Natural killer cell treated with Interleukin-12 subunit alpha and Interleukin-12 subunit beta and Interleukin-15 and Interleukin-18, amount 100 ng/mL, for 72 hours (primary cell): ENCODE results near the gene ENDOD1. TPM values are rescaled to one million over a fixed set of nuclear protein-coding genes. Genes with fewer than 3 reads are reported as not detected.
A peak's percentile ranks its signal among the peaks of the same experiment; 100 is the strongest.
"Not testable (repeated sequence)": the region's sequence is repeated elsewhere in the genome, so short reads cannot be mapped to it uniquely, and the experiment has no call there.

ENCODE experiments used
- ATAC-seq, 2 donors: fragments of 150-1000 bp; cut with Tn5 transposase in 1 of 2; sonication (Bioruptor Pico), chemical (Tn5 transposase) in 1 of 2; 2 replicates each; pipeline ENCODE4 v1.10.0; 2021
- DNase-seq: peaks from one replicate; pipeline ENCODE4 v3.0.0; 2022; ENCODE audit warnings: low spot score
- H3K27ac Mint-ChIP-seq, 2 donors: 1 replicate in 1 of 2; 2 replicates in 1 of 2; pipeline ENCODE4 v1.8.0; 2022; ENCODE audit warnings: mixed read lengths in 2 of 2, mild to moderate bottlenecking in 1 of 2, moderate library complexity in 1 of 2
- H3K27me3 Mint-ChIP-seq, 2 donors: 1 replicate in 1 of 2; 2 replicates in 1 of 2; pipeline ENCODE4 v1.8.0; 2022; ENCODE audit warnings: mixed read lengths in 2 of 2
- H3K36me3 Mint-ChIP-seq: one replicate; pipeline ENCODE4 v1.8.0; 2022; ENCODE audit warnings: mixed read lengths
- H3K4me1 Mint-ChIP-seq, 2 donors: 1 replicate in 1 of 2; 2 replicates in 1 of 2; pipeline ENCODE4 v1.8.0; 2022; ENCODE audit warnings: low read depth in 2 of 2, mixed read lengths in 2 of 2, mild to moderate bottlenecking in 1 of 2
- H3K4me3 Mint-ChIP-seq: one replicate; pipeline ENCODE4 v1.8.0; 2022; ENCODE audit warnings: mixed read lengths
- H3K9me3 Mint-ChIP-seq: 2 replicates; pipeline ENCODE4 v1.8.0; 2022; ENCODE audit warnings: mixed read lengths
- total RNA-seq, 2 donors: library from RNA; stranded (reverse); gene quantifications; one replicate each; pipeline ENCODE4 v1.2.3, GENCODE V29; 2022

The ENDOD1 gene, protein sequence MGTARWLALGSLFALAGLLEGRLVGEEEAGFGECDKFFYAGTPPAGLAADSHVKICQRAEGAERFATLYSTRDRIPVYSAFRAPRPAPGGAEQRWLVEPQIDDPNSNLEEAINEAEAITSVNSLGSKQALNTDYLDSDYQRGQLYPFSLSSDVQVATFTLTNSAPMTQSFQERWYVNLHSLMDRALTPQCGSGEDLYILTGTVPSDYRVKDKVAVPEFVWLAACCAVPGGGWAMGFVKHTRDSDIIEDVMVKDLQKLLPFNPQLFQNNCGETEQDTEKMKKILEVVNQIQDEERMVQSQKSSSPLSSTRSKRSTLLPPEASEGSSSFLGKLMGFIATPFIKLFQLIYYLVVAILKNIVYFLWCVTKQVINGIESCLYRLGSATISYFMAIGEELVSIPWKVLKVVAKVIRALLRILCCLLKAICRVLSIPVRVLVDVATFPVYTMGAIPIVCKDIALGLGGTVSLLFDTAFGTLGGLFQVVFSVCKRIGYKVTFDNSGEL
- total RNA-seq, result 1 to 10 TPM; 8.4 to 9.3 TPM

GRCh38 chr11:95089620-95090542, at the start of gene ENDOD1:
Gene ENDOD1, plus strand, starts transcription at chr11:95089846. Its CDS starts 82 bp downstream, at chr11:95089928.
- peak; percentile 98 to 99 for ATAC-seq
- peak; percentile 90 for DNase-seq
- peaks cover 0 to 2% of the 10 kb centered on the region in 2 donors for H3K27me3 Mint-ChIP-seq
- H3K9me3 Mint-ChIP-seq, result peaks cover 3% of the 10 kb centered on the region
- no peaks in the 10 kb centered on the region for H3K36me3 Mint-ChIP-seq
- H3K27ac Mint-ChIP-seq, result peak within 1 kb of the TSS; percentile 89 to 94
- peaks cover 44 to 50% of the 10 kb centered on the region in 2 donors for H3K4me1 Mint-ChIP-seq
- H3K4me3 Mint-ChIP-seq, result peak within 1 kb of the TSS; percentile 90

DNA sequence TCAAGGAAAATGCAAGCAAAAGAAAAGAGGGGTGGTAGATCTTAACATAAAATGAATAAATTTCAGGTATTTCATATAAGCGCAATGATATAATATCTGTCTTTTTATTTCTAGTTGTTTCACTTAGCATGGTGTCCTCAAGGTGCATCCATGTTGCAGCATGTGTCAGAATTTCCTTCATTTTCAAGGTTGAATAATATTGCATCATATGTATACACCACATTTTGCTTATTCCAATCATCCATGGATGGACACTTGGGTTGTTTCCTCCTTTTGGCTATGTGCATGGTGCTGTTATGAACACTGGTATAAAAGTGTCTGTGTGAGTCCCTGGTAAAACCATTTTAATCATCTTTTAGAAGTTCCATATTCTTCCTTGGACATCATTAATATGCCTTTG, 47.4 kb upstream of the ENDOD1 start:
- Mint-ChIP-seq H3K27ac (no peak overlapping the region), H3K27me3 (peaks cover 42 to 60% of the 10 kb centered on the region in 2 donors), H3K36me3 (no peaks in the 10 kb centered on the region), H3K9me3 (no peaks in the 10 kb centered on the region), H3K4me3 (no peak overlapping the region), H3K4me1 (peaks cover 0 to 4% of the 10 kb centered on the region in 2 donors)
- DNase-seq (no peak), ATAC-seq (no peak)

- Mint-ChIP-seq H3K4me1 (peaks cover 0 to 4% of the 10 kb centered on the region in 2 donors), H3K36me3 (no peaks in the 10 kb centered on the region), H3K27ac (no peak overlapping the region), H3K4me3 (no peak overlapping the region), H3K9me3 (no peaks in the 10 kb centered on the region), H3K27me3 (peaks cover 45 to 60% of the 10 kb centered on the region in 2 donors)
- no peak for DNase-seq
- peak; percentile 9 to 24 for ATAC-seq
These were observed 46.7 kb upstream of the ENDOD1 start for GRCh38 chr11:95042906-95043305.

DNA sequence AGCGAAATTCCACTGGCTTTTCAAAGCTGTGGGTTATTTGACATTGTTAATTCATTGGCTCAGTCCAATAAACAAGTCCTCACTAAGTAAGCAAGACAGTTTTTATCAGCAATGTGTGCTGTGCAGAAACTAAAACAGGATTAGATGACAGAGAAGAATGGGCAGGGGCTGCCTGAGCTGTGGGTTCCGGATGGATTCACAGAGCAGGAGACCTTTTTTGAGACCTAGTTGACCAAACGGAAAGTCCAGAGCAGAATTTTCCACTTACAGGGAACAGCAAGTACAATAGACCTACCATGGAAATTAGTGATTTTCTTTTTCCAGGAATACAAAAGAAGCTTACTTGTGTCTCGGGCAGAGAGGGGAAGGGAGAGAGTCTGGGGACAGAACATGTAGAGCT, 45.6 kb upstream of the ENDOD1 start:
- no peak overlapping the region for H3K4me3 Mint-ChIP-seq
- H3K27me3 Mint-ChIP-seq, result peaks cover 42 to 62% of the 10 kb centered on the region in 2 donors
- H3K27ac Mint-ChIP-seq, result no peak overlapping the region
- H3K4me1 Mint-ChIP-seq, result no peaks in the 10 kb centered on the region
- no peaks in the 10 kb centered on the region for H3K9me3 Mint-ChIP-seq
- no peaks in the 10 kb centered on the region for H3K36me3 Mint-ChIP-seq
- no peak for ATAC-seq
- no peak for DNase-seq

GRCh38 chr11:95045812-95046211, 43.8 kb upstream of the ENDOD1 start:
- no peak for DNase-seq
- Mint-ChIP-seq H3K36me3 (no peaks in the 10 kb centered on the region), H3K27me3 (peaks cover 38 to 62% of the 10 kb centered on the region in 2 donors)

DNA sequence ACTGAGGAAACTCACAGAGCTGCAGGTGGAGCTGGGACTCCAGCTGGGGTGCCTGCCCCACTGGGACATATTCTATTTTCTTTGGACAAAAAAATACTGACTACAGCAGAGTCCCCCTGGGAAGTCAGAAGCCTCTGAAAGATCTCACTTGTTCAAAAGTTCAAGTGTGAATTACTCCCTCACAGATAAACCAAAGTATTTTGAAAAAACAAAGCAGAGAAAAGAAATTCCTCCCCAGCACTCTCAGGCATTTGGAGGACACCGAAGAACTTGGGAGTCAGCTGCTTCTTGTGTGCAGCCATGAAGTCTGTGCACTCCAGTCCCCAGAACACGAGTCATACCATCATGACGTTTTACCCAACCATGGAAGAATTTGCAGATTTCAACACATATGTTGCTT, 40.5 kb upstream of the ENDOD1 start, which contains the start of gene KDM4F:
TSS of gene KDM4F (plus strand) at position 301 of the 400 bp plus-strand sequence.
- not testable (repeated sequence) for H3K9me3 Mint-ChIP-seq, H3K4me3 Mint-ChIP-seq, ATAC-seq, H3K36me3 Mint-ChIP-seq, DNase-seq, H3K4me1 Mint-ChIP-seq, H3K27ac Mint-ChIP-seq
- peaks cover 36 to 58% of the 10 kb centered on the region in 2 donors for H3K27me3 Mint-ChIP-seq

More at GRCh38 chr11:95045812-95046211, 43.8 kb upstream of the ENDOD1 start:
- no peaks in the 10 kb centered on the region for H3K4me1 Mint-ChIP-seq
- ATAC-seq, result no peak
- H3K4me3 Mint-ChIP-seq, result no peak overlapping the region
- no peaks in the 10 kb centered on the region for H3K9me3 Mint-ChIP-seq
- no peak overlapping the region for H3K27ac Mint-ChIP-seq

DNA sequence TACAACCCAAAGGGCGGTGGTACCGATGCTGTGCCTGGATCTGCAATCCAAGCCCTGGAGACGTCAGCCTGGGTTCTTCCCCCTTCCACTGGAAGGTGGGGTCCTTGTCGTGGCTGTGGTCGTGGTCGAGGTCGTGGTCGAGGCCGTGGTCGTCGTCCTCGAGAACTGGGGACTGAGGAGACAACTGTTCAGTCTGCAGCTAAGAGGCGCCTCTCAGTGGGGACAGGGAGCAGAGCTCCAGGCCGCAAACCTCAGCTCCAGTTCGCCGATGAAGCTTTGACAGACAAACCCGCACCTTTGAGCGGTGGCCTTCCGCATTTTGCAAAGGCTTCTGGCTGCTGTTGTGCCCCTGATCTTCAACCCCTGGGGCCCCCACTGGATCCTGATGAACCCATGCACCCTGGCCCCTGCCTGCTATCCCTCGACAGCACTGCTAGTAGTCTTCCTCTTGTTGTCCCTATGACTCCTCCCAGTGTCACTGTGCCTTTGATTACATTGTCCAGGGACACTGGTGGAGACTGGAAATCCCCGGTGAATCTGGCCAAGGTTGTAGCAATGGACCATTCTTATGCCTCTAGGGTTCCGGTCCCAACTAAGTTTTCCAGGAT, 38.9 kb upstream of the ENDOD1 start:
- Mint-ChIP-seq H3K4me1 (no peaks in the 10 kb centered on the region), H3K27me3 (peaks cover 31 to 52% of the 10 kb centered on the region in 2 donors), H3K4me3 (no peak overlapping the region), H3K27ac (no peak overlapping the region), H3K36me3 (no peaks in the 10 kb centered on the region), H3K9me3 (no peaks in the 10 kb centered on the region)
- no peak for ATAC-seq
- DNase-seq, result no peak

DNA sequence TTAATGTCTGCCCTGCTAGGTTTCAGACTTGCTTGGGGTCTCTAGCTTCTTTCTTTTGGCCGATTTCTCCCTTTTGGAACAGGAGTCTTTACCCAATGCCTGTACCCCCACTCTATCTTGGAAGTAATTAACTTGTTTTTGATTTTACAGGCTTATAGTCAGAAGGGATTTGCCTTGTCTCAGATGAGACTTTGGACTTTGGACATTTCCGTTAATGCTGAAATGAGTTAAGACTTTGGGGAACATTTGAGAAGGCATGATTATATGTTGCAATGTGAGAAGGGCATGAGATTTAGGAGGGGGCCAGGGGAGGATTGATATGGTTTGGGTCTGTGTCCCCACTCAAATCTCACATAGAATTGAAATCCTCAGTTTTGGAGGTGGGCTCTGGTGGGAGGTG, 35.3 kb upstream of the ENDOD1 start:
- Mint-ChIP-seq H3K27ac (no peak overlapping the region), H3K4me3 (no peak overlapping the region), H3K27me3 (peaks cover 21 to 35% of the 10 kb centered on the region in 2 donors), H3K4me1 (no peaks in the 10 kb centered on the region), H3K9me3 (no peaks in the 10 kb centered on the region), H3K36me3 (no peaks in the 10 kb centered on the region)
- ATAC-seq, result no peak
- no peak for DNase-seq

DNA sequence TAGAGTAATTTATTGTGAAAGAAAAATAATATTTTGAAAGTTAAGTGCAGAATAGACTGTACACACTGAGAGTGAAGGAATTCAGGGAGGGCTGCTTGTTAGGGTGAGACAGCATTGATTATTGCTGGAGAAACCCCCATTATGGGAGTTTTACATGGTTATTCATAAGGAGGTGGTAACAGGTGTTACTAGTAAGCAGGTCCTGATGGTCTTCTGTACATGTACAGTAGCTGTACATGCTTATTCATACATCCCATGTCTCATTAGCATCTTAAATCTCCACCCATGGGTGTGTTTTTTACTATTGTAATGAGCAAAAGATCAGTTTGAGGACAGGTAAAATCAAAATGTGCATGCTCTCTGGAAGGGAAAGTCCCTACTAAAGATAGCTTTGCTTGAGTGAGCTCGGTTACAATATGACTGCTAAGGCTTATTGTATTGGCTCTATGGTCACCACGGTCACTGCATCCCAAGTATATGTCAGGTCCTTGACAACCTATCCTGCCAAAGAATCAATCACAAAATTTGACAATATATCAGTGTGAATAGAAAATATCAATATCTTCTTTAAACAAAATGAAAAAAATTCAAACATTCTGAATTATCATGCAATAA, 34.3 kb upstream of the ENDOD1 start:
- Mint-ChIP-seq H3K27me3 (peaks cover 26 to 34% of the 10 kb centered on the region in 2 donors), H3K4me1 (no peaks in the 10 kb centered on the region), H3K27ac (no peak overlapping the region), H3K9me3 (no peaks in the 10 kb centered on the region), H3K4me3 (no peak overlapping the region), H3K36me3 (no peaks in the 10 kb centered on the region)
- ATAC-seq, result no peak
- DNase-seq, result no peak

DNA sequence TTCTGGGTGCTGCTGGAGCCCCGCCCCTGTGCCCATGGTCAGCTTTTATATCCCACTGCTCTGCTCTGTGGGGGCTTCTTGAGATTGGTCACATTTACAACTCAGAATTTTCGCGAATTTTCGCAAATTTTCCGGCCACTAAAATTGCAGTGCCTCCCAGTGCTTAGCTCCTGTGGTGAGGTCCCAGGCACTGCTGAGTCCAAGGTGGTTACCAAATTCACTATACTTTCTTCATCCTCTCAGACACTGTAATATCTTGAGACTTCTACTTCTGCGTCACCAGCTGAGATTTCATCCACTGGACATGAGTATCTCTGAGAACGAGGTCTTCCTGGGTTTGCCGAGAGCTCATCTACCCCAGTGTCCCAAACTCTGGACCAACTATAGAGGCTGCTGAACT, 31.7 kb upstream of the ENDOD1 start:
- DNase-seq (no peak), ATAC-seq (no peak)
- Mint-ChIP-seq H3K4me1 (no peaks in the 10 kb centered on the region), H3K27ac (no peak overlapping the region), H3K4me3 (no peak overlapping the region), H3K27me3 (peaks cover 26 to 43% of the 10 kb centered on the region in 2 donors), H3K9me3 (no peaks in the 10 kb centered on the region), H3K36me3 (no peaks in the 10 kb centered on the region)

DNA sequence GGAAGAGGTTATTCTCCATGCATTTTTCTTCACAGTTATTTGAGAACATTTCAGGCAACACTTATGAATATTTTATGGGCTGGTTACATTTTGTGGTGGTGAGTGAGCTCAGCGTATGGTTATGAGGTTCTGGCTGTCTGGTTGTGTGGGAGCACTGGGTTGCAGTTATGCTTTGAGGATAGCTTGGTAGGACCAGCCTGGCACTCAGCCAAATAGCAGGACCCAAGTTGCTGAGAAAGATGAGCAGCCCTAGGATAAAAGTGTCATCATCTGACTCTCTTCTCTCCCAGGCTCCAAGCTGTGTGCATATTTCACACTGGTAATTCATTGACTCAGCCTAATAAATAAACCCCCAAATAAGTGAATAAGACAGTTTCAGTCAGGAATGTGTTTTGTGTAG, 31.0 kb upstream of the ENDOD1 start:
- no peaks in the 10 kb centered on the region for H3K4me1 Mint-ChIP-seq
- H3K27ac Mint-ChIP-seq, result no peak overlapping the region
- no peaks in the 10 kb centered on the region for H3K9me3 Mint-ChIP-seq
- ATAC-seq (no peak), DNase-seq (no peak)
- peaks cover 21 to 37% of the 10 kb centered on the region in 2 donors for H3K27me3 Mint-ChIP-seq
- no peak overlapping the region for H3K4me3 Mint-ChIP-seq
- H3K36me3 Mint-ChIP-seq, result no peaks in the 10 kb centered on the region

DNA sequence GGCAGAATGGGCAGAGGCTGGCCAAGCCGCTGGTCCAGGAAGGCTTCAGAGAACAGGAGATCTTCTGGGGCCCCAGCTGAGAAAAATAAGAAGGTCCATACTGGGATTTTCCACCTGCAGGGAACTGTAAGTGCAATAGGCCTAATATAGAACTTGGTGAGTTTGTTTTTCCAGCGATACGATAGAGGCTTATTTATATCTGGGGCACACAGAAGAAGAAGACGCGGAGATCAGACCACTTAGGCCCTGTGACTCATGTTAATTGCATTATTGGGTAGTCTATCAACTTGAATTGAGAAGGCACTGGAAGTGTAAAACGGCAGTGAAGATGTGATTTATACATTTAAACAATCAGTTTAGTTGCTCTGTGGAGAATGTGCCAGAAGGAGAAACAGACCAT, 30.6 kb upstream of the ENDOD1 start:
- Mint-ChIP-seq H3K27ac (no peak overlapping the region), H3K27me3 (peaks cover 19 to 35% of the 10 kb centered on the region in 2 donors), H3K4me1 (no peaks in the 10 kb centered on the region), H3K9me3 (no peaks in the 10 kb centered on the region), H3K36me3 (no peaks in the 10 kb centered on the region), H3K4me3 (no peak overlapping the region)
- DNase-seq (no peak), ATAC-seq (no peak)

DNA sequence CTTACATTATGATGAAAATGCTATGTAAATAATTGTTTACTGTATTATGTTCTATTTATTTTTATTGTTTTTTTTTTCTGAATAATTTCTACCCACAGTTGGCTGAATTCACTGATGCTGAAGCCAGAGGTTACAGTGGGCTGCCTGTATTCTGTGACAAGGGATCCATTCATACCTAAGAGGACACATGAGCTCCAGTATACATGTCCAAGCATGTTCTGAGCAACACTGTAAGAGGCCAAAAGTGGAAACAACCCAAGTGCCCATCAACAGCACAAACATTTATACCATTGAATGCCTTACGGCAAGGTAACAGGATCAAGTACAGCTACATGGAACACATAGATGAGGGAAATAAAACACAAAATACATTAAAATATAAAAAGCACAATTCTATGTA, 24.3 kb upstream of the ENDOD1 start:
- Mint-ChIP-seq H3K36me3 (peaks cover 1% of the 10 kb centered on the region), H3K4me3 (no peak overlapping the region), H3K4me1 (peaks cover 15 to 22% of the 10 kb centered on the region in 2 donors), H3K27me3 (peaks cover 3 to 15% of the 10 kb centered on the region in 2 donors), H3K9me3 (no peaks in the 10 kb centered on the region), H3K27ac (no peak overlapping the region)
- DNase-seq, result no peak
- no peak for ATAC-seq
